GM19193 (cell line): Measurements from ENCODE around the gene GORASP1.
A peak's percentile ranks its signal among the peaks of the same experiment; 100 is the strongest.

ENCODE experiments used
- POLR2A ChIP-seq: IDR thresholded peaks from 4 replicates; pipeline ENCODE4 v1.6.1; 2011; ENCODE audit not compliant: insufficient read depth, insufficient read length; ENCODE audit errors: extremely low read depth

Gene GORASP1

DNA sequence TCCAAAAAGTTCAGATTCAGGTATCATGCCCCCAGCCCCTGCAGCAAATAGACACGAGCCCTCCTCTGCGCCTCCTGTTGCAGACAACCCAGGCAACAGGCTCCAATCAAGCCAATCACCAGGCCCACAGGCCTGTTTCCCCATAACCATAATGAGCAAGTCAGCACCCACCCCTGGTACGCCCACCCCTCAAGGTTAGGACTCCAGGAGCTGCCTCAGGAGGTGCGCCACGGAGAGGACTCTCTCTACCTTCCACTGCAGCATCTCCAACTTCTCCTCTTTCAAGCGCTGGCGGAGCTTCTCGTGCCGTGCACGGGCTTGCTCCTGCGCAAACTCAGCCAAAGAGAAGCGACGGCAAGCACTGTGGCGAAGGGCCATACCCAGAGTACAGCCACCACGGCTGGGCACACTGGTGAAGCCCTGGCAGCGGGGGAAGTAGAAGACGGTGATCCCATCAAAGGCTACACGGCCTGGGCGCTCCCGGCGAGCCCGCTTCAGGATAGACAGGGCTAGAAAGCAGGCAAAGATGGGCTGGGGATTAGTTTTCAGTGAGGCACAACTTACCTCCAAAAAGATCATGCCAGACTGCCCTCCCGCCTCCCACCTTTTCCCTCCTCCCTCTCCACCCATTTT, 37.4 kb upstream of the GORASP1 start:
- no peak for TF ChIP-seq POLR2A

DNA sequence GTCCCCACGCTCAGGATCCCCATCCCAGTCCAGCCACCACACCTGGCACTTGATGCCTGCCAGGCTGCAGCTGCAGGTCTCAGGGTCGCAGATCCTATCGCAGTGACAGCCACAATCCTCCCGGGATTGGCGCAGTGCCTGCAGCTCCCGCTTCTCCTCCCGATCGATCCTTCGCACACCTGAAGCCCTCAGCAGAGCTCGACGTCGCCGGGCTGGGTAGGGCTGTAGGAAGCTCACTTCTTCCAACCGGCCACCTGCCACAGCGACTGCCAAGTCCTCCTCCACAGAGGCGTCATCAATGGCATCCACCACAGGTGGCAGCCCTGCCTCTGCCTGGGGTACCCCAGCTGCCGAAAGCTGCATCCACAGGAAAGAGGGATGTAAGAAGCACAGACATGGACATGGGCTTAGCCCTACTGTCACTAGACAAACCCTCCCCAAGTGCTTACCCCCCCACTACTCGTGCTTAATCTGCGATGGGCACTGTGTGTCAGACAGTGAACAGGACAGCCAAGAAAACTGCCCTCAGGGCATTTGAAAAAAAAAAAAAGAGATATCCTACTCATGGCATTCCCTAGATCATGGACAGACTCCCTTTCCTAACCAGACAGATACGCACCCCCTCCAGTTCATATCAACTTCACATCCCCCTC, 36.8 kb upstream of the GORASP1 start:
- TF ChIP-seq POLR2A, result no peak

DNA sequence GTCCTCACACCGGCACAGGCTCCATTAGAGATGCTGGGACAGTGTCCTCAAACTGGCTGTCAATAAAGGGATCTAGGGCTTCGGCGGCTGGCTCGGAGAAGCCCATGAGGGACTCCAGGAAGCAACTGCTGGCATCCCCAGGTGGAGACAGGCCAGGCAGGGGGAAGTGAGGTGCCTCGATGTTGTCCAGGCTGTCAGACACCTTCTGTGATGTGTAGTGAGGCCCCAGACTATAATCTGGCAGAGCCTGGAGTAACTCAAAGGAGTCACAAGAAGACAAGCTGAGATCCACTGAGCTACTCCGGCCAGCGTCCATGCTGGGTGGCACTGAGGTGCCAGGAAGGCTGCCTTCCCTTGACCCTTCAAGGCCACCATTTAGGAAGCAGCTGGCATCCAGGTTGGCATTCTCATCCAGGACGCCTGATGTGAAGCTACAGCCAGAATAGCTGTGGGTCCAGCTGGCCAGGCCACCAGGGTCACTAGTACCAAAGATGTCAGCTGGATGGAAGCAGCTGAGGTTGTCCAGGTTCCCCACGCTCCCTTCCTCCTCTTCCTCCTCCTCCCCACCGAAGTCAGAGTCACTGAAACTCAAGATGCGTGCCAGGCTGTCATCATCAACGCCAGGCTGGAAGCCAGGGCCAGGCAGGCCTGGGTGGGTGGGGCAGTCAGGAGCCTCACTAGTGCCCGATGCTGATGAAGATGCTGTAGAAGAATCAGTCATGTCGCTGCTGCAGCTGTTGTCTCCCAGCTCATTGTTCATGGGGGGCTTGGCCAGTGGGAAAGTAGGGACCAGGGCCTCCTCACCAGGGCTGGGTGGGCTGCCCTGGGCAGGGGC, 35.8 kb upstream of the GORASP1 start:
- no peak for TF ChIP-seq POLR2A

DNA sequence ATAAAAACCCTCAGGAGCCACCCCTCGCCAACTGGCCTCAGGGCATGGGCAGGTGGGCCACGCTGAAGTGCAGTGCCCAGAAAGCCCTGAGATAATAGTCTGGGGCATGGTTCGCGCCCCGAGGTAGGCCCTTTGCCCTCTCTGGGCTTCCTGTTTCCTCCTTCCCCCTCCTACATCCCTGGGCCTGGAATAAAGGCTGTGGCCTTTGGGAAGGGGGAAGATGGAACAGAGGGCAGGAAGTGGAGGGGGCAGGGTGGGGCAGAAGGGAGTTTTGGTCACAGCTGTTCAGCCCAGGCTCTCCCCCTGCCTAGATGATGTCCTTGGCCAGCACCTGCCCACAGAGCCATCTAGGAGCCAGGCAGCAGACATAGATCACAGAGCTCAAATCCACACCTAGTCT, 34.6 kb upstream of the GORASP1 start:
- TF ChIP-seq POLR2A, result no peak

DNA sequence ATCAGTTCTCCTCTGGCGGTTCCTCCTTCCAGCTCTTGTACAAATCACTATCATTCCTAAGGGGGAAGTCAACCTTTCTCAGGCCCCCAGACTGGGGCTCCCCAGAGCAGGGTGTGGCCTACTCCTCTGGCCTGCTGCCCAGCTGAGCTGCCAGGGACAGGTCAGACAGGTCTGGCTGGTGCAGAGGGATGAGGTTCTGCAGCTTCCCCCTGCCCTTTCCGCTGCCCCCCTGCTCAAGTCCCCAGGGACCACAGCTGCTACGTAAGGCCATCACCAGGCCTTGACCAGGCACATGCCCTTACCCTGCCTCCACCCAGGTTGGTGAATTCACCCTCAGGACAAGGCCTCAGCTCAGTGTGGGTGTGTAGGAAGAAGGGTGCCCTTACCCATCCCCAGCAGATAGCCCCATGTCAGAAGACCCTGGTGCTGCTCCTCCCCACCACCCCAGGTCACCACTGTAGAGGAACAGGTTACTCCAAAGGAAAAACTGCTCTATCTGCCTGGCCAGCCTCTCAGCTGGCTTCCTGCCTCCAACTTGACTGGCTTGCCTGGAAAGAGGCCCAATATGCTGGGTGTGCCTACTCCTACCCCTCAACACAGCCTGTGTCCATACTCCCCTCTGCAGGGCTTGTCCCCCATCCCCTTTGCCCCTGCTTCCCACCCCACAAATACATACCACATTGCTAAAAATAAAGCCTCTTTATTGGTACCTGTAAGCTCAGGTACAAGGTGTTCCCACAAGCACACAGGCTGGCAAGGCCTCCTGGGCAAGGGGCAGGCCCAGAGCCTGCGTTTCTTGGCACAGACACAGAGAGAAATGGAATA, 34.0 kb upstream of the GORASP1 start:
- TF ChIP-seq POLR2A, result no peak

- TF ChIP-seq POLR2A, result no peak
These were observed 33.0 kb upstream of the GORASP1 start for GRCh38 chr3:39140341-39140971.

DNA sequence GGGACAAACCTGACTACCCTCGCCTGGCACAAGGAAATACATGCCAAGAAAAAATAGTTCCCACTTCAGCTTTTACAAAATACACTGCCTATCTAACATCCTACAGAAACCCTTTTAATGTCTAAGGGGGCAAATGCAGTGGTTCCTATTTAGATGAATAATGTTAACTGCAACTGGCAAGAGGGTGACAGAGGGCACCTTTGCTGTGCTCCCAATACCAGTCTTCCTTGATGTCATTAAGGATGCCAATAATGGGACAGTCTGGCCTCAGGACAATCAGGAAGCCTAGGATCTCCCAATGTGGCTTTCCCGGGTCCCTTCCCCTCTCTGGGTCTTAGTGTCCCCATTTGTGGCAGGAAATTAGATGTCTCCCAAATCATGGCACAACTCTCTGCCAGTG, 32.0 kb upstream of the GORASP1 start:
- TF ChIP-seq POLR2A, result no peak

DNA sequence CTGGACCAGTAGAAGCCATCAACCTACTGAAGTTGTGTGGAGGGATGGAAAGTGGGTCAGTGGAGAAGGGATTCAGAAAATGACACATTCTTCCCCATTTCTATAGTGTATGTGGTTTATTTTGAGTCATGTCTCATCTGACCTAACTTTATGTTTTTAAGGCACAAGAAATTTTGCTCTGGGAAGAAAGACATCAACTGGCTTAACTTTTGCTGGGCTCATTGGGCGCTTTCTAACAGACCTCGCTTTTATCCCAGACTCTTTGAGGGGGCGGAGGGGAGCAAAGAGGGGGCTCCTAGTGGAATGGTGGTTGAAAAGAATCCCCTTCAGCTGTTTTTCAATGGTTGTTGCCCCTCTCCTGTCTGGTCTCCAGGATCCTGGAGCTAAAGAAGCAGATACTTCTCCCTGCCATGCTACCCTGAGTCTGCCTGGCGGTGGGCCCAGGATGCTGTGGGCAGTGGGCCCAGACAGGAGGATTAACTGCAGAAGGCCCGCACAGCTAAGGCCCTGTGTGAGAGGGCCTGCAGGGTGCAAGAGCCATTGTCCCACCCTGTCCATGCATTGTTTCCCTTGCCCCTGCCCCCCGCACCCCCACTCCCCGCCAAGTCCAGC, 31.5 kb upstream of the GORASP1 start:
- peak; percentile 16 for TF ChIP-seq POLR2A

DNA sequence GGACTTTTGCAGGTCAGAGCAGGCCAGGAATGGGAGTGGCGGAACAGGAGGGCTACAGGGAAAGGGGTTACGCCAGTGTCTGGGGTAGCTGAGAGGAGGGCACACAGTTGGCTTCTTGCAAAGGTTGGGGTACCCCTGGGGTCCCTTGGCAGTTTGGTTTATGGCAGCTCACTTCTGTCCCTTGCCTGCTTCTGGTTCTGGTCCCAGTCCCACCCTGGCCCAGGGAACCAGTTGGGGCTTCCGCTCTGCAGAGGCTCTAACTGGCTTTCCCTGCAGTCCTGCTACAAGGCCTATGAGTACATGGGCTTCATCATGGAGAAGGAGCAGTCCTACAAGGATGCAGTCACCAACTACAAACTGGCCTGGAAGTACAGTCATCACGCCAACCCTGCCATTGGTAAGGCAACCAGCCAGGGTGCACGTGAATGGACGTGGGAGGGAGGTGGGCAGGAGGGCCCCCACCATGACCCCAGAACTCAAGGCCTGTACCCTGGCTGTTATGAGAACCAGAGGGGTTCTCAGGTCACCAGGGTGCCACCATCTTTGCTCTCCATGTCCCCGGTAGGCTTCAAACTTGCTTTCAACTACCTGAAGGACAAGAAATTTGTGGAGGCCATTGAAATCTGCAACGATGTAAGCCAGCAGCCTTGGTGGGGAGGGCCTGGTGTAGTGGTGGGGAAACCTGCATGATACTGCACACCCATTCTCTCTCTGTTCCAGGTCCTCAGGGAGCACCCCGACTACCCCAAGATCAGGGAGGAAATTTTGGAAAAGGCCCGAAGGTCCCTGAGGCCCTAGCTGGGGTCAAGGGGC, 30.8 kb upstream of the GORASP1 start:
- TF ChIP-seq POLR2A, result no peak

- no peak for TF ChIP-seq POLR2A
These were observed 30.1 kb upstream of the GORASP1 start for GRCh38 chr3:39137435-39137936.

DNA sequence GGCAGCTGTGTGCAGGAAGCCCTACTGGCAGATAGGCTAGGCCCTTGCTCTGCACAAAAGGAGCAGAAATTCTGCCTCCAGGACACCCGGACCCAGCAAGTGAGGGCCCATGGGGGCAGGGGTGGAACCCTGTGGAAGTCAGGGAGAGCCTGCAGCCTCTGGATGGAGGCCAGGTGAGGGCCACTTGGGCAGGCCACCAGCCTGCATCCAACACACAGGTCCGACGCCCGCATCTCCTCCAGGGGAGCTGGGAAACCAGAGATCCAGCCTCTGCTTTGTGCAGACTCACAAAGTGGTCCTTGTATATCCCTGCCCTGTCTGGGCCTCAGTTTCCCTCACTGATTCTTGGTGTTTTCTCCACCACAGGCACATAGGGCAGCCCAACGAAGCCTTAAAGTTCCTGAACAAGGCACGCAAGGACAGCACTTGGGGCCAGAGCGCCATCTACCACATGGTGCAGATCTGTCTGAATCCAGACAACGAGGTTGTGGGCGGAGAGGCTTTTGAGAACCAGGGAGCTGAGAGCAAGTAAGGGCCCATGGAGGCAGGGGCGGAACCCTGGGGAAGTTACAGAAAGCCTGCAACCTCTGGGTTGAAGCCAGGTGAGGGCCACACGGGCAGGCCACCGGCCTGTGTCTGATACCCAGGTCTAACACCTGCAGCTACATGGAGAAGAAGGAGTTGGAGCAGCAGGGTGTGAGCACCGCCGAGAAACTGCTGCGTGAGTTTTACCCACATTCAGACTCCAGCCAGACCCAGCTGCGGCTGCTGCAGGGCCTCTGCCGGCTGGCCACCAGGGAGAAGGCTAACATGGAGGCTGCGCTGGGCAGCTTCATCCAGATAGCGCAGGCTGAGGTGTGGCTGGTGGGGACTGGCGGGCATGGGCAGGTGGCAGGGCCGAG, 29.4 kb upstream of the GORASP1 start:
- TF ChIP-seq POLR2A, result no peak

DNA sequence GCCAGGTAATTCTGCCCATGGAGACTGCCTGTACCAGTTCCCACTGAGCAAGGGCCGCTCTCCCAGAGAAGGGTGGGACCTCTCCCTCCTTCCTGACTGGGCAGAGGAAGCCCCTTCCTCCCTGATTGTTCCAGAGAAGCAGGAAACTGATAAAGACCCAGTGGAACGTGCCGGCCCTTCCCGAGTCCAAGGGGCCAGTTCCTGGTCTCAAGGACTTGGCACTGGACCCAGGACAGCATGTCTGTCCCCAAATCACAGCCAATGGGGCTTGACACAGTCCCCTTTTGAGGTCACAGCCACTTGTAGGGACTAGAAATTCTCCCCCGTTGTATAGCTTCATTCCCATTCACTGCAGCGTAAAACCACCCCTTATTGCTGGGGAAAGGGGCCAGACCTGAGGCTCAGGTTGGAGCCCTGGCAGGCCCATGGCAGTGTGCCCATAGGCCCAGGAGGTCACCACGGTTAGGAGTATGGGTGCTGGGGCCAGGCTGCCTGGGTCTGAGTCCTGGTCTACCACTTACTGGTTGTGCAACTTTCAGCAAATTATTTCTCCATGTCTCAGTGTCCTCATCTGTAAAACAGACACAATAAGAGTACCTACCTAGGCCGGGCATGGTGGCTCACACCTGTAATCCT, 27.9 kb upstream of the GORASP1 start:
- no peak for TF ChIP-seq POLR2A
